ENCODE data around the gene EIF3B.
"Not testable (repeated sequence)": the region's sequence is repeated elsewhere in the genome, so short reads cannot be mapped to it uniquely, and the experiment has no call there.

Gene EIF3B

DNA sequence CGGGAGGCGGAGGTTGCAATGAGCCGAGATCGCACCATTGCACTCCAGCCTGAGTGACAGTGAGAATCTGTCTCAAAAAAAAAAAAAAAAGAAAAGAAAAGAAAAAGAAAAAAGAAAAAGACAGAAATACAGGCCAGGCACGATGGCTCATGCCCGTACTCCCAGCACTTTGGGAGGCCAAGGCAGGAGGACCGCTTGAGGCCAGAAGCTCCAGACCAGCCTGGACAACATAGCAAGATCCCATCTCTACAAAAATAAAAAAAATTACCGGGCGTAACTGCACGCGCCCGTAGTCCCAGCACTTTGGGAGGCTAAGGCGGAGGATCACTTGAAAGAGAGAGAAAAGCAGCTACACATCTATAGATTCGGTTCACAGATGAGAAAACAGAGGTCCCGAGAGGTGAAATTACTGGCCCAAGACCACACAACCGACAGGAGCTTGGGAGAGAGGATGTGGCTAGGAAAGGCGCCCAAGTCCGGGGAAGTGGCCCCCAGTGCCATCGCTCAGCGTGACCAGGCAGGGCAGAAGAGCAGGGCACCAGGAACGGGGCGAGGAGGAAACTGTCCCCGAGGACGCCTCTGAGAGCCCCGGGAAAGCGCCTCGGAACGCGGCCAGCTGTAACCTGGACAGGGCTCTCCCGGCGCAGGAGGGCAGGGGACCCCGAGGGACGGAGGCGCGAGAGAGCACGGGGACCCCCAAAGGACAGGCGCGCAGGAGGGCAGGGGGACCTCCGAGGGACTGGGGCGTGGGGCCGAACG lies 41.0 kb upstream of the EIF3B start:
- TF ChIP-seq, protein P1, sequence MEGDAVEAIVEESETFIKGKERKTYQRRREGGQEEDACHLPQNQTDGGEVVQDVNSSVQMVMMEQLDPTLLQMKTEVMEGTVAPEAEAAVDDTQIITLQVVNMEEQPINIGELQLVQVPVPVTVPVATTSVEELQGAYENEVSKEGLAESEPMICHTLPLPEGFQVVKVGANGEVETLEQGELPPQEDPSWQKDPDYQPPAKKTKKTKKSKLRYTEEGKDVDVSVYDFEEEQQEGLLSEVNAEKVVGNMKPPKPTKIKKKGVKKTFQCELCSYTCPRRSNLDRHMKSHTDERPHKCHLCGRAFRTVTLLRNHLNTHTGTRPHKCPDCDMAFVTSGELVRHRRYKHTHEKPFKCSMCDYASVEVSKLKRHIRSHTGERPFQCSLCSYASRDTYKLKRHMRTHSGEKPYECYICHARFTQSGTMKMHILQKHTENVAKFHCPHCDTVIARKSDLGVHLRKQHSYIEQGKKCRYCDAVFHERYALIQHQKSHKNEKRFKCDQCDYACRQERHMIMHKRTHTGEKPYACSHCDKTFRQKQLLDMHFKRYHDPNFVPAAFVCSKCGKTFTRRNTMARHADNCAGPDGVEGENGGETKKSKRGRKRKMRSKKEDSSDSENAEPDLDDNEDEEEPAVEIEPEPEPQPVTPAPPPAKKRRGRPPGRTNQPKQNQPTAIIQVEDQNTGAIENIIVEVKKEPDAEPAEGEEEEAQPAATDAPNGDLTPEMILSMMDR (IDR thresholded peaks at IDR 0.05; ENCODE audit: low read length): no peak
- TF ChIP-seq EZH2 (IDR thresholded peaks at IDR 0.05; ENCODE audit: borderline replicate concordance, low read length): no peak
- Histone ChIP-seq H3K4me1 (ENCODE audit: insufficient read depth, low read length, severe bottlenecking) (peaks cover 23% of the 10 kb centered on the region), H3F3A (ENCODE audit: insufficient read depth, low read length) (no peaks in the 10 kb centered on the region), H3K79me2 (ENCODE audit: insufficient read depth, low read length) (no peaks in the 10 kb centered on the region), H3K9me3 (ENCODE audit: low read length) (no peaks in the 10 kb centered on the region), H3K9ac (ENCODE audit: low read length) (peak overlapping the region; percentile 88), H3K9me2 (ENCODE audit: low read depth, low read length) (no peaks in the 10 kb centered on the region), H4K20me1 (ENCODE audit: insufficient read depth, low read length) (no peaks in the 10 kb centered on the region), H3K36me3 (ENCODE audit: insufficient read depth, low read length) (no peaks in the 10 kb centered on the region; the same call in 1 of the 2 replicates), H2AFZ (ENCODE audit: low read length) (no peak overlapping the region), H3K27ac (ENCODE audit: low read depth, low read length, poor library complexity, severe bottlenecking) (no peak overlapping the region), H3K27me3 (ENCODE audit: insufficient read depth, low read length) (peaks cover 5% of the 10 kb centered on the region; the same call in 1 of the 2 replicates), H3K4me3 (ENCODE audit: low read depth, low read length, poor library complexity, severe bottlenecking) (peak overlapping the region; percentile 90), H3K4me2 (ENCODE audit: low read length) (peak overlapping the region; percentile 96)

DNA sequence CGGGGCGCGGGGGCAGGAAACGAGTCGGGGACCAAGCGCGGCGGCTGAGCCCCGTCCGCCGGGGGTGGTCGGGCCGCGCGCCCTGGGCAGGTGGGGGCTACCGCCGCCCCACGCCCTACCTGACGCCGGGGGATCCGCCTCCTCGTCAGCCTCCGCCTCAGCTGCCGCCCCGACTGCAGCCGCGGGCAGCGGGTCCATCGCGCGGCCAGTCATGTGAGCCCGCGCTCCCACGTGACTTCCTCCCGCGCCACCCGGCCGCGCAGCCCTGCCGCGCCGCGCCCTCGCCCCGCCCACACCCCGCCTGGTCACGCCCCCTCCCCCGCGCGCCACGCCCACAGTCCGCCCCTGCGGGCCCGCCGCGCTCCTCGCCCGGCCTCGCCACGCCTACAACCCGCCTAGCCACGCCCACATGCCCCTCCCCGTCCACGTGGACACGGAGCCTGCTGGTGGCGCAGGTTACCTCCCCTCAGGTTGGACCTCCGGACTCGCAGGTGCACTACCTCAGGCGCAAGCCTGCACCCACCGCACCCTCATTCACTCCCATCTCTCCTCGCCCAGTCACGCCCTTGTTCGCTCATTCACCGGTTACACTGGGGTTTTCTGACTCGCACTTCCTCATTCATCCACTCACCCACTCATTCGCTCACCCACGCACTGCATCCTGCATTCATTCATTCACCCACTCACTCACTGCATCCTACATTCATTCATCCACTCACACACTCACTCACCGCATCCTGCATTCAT lies 40.2 kb upstream of the EIF3B start, which contains the start of gene SNX8:
SNX8 (minus strand) TSS at position 233 of the 747 bp plus-strand sequence; CDS start at position 213, 20 bp downstream.
- Histone ChIP-seq H3K4me3 (ENCODE audit: low read depth, low read length, poor library complexity, severe bottlenecking) (peak within 1 kb of the TSS; percentile 90), H3K4me1 (ENCODE audit: insufficient read depth, low read length, severe bottlenecking) (peaks cover 23% of the 10 kb centered on the region), H3K9me2 (ENCODE audit: low read depth, low read length) (no peaks in the 10 kb centered on the region), H3K36me3 (ENCODE audit: insufficient read depth, low read length) (no peaks in the 10 kb centered on the region; the same call in 1 of the 2 replicates), H3K9ac (ENCODE audit: low read length) (peak within 1 kb of the TSS; percentile 88), H3K9me3 (ENCODE audit: low read length) (no peaks in the 10 kb centered on the region), H3K4me2 (ENCODE audit: low read length) (peak within 1 kb of the TSS; percentile 96), H3K27ac (ENCODE audit: low read depth, low read length, poor library complexity, severe bottlenecking) (no peak within 1 kb of the TSS), H2AFZ (ENCODE audit: low read length) (no peak within 1 kb of the TSS), H3K79me2 (ENCODE audit: insufficient read depth, low read length) (no peaks in the 10 kb centered on the region), H4K20me1 (ENCODE audit: insufficient read depth, low read length) (no peaks in the 10 kb centered on the region), H3F3A (ENCODE audit: insufficient read depth, low read length) (no peaks in the 10 kb centered on the region), H3K27me3 (ENCODE audit: insufficient read depth, low read length) (peaks cover 5% of the 10 kb centered on the region; the same call in 1 of the 2 replicates)
- TF ChIP-seq EZH2 (IDR thresholded peaks at IDR 0.05; ENCODE audit: borderline replicate concordance, low read length): no peak
- TF ChIP-seq, protein P1 (IDR thresholded peaks at IDR 0.05; ENCODE audit: low read length): no peak

DNA sequence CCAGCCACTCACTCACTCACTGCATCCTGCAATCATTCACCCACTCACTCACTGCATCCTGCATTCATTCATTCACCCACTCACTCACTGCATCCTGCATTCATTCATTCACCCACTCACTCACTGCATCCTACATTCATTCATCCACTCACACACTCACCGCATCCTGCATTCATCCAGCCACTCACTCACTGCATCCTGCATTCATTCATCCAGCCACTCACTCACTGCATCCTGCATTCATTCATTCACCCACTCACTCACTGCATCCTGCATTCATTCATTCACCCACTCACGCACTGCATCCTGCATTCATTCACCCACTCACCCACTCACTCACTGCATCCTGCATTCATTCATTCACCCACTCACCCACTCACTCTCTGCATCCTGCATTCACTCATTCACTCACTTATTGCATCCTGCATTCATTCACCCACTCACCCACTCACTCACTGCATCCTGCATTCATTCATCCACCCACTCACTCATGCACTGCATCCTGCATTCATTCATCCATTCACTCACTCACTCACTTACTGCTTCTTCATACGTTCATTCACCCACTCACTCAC lies 39.6 kb upstream of the EIF3B start:
- H3K4me3 ChIP-seq (ENCODE audit: low read depth, low read length, poor library complexity, severe bottlenecking): peak overlapping the region; percentile 20
- not testable (repeated sequence) for H3K9me2 ChIP-seq (ENCODE audit: low read depth, low read length); H3K79me2 ChIP-seq (ENCODE audit: insufficient read depth, low read length); H3K27me3 ChIP-seq (ENCODE audit: insufficient read depth, low read length); H3K27ac ChIP-seq (ENCODE audit: low read depth, low read length, poor library complexity, severe bottlenecking); H3K36me3 ChIP-seq (ENCODE audit: insufficient read depth, low read length); H3F3A ChIP-seq (ENCODE audit: insufficient read depth, low read length); H3K9ac ChIP-seq (ENCODE audit: low read length); H3K9me3 ChIP-seq (ENCODE audit: low read length); H2AFZ ChIP-seq (ENCODE audit: low read length); H4K20me1 ChIP-seq (ENCODE audit: insufficient read depth, low read length)
- H3K4me1 ChIP-seq (ENCODE audit: insufficient read depth, low read length, severe bottlenecking): peaks cover 23% of the 10 kb centered on the region
- H3K4me2 ChIP-seq (ENCODE audit: low read length): peak overlapping the region; percentile 26; the same call in 1 of the 2 replicates
